ENCODE measurements around the gene TMEFF1.

The TMEFF1 gene

GRCh38 chr9:100575006-100575405 lies 102.1 kb downstream of the TMEFF1 start:
- DNase-seq (ENCODE audit: low read depth), result no peak
- no peak overlapping the region for H3K4me3 ChIP-seq (ENCODE audit: low read depth, low read length)
- no peak for TF ChIP-seq CTCF (IDR thresholded peaks at IDR 0.05; ENCODE audit: low read depth, low read length, missing control alignments)

GRCh38 chr9:100575765-100576386 lies 102.9 kb downstream of the TMEFF1 start:
- no peak overlapping the region for H3K4me3 ChIP-seq (ENCODE audit: low read depth, low read length)
- no peak for TF ChIP-seq CTCF (IDR thresholded peaks at IDR 0.05; ENCODE audit: low read depth, low read length, missing control alignments)
- DNase-seq (ENCODE audit: low read depth), result no peak

- TF ChIP-seq CTCF (IDR thresholded peaks at IDR 0.05; ENCODE audit: low read depth, low read length, missing control alignments), result no peak
- no peak for DNase-seq (ENCODE audit: low read depth)
- no peak within 1 kb of the TSS for H3K4me3 ChIP-seq (ENCODE audit: low read depth, low read length)
Measured at GRCh38 chr9:100577776-100578448, 105.0 kb downstream of the TMEFF1 start, which contains the start of gene CAVIN4. TSS of gene CAVIN4 (plus strand) at chr9:100578079. CDS start at chr9:100578144, 65 bp downstream.

- TF ChIP-seq CTCF (IDR thresholded peaks at IDR 0.05; ENCODE audit: low read depth, low read length, missing control alignments), result no peak
- no peak overlapping the region for H3K4me3 ChIP-seq (ENCODE audit: low read depth, low read length)
- DNase-seq (ENCODE audit: low read depth), result no peak
Measured at GRCh38 chr9:100578610-100579009, 105.7 kb downstream of the TMEFF1 start.

GRCh38 chr9:100579665-100580064 lies 106.7 kb downstream of the TMEFF1 start:
- DNase-seq (ENCODE audit: low read depth), result no peak
- TF ChIP-seq CTCF (IDR thresholded peaks at IDR 0.05; ENCODE audit: low read depth, low read length, missing control alignments), result no peak
- no peak overlapping the region for H3K4me3 ChIP-seq (ENCODE audit: low read depth, low read length)

GRCh38 chr9:100580257-100580656 lies 107.3 kb downstream of the TMEFF1 start:
- no peak for DNase-seq (ENCODE audit: low read depth)
- no peak for TF ChIP-seq CTCF (IDR thresholded peaks at IDR 0.05; ENCODE audit: low read depth, low read length, missing control alignments)
- no peak overlapping the region for H3K4me3 ChIP-seq (ENCODE audit: low read depth, low read length)

- no peak overlapping the region for H3K4me3 ChIP-seq (ENCODE audit: low read depth, low read length)
- no peak for DNase-seq (ENCODE audit: low read depth)
- TF ChIP-seq CTCF (IDR thresholded peaks at IDR 0.05; ENCODE audit: low read depth, low read length, missing control alignments), result no peak
Measured at GRCh38 chr9:100581081-100581480, 108.1 kb downstream of the TMEFF1 start.

All from GM12864 (cell line).